H9 (cell line): Measurements from ENCODE around the gene USP36. TPM values are rescaled to one million over a fixed set of nuclear protein-coding genes. Genes with fewer than 3 reads are reported as not detected.

Experiments
- DNase-seq: peaks from one replicate; pipeline ENCODE4 v3.0.0-alpha.2; 2017
- H2AFZ ChIP-seq: one replicate; pipeline ENCODE4 v1.6.1; 2013; ENCODE audit warnings: mild to moderate bottlenecking, low read length, control low read depth, moderate library complexity
- H2AK5ac ChIP-seq: 2 replicates; pipeline ENCODE4 v1.6.1; 2013; ENCODE audit warnings: low read length, control low read depth, mixed read lengths; ENCODE audit not compliant: insufficient read length
- H2BK120ac ChIP-seq: one replicate; pipeline ENCODE4 v1.6.1; 2013; ENCODE audit warnings: low read depth, mild to moderate bottlenecking, low read length, control low read depth, inconsistent platforms; ENCODE audit not compliant: poor library complexity, severe bottlenecking
- H2BK12ac ChIP-seq: 2 replicates; pipeline ENCODE4 v1.6.1; 2013; ENCODE audit warnings: low read length, control low read depth, mixed read lengths, low read depth; ENCODE audit not compliant: insufficient read length
- H2BK15ac ChIP-seq: 2 replicates; pipeline ENCODE4 v1.6.1; 2013; ENCODE audit warnings: low read depth, low read length, control low read depth
- H2BK20ac ChIP-seq: one replicate; pipeline ENCODE4 v1.6.1; 2013; ENCODE audit warnings: low read depth, mild to moderate bottlenecking, low read length, control low read depth, inconsistent platforms; ENCODE audit not compliant: poor library complexity, severe bottlenecking
- H2BK5ac ChIP-seq: 2 replicates; pipeline ENCODE4 v1.6.1; 2013; ENCODE audit warnings: low read length, control low read depth, mixed read lengths; ENCODE audit not compliant: insufficient read length
- H3K14ac ChIP-seq: 2 replicates; pipeline ENCODE4 v1.6.1; 2013; ENCODE audit warnings: low read length, control low read depth; ENCODE audit not compliant: insufficient read depth
- H3K18ac ChIP-seq: 2 replicates; pipeline ENCODE4 v1.6.1; 2013; ENCODE audit warnings: low read depth, mild to moderate bottlenecking, mixed read lengths, low read length, control low read depth; ENCODE audit not compliant: insufficient read length
- H3K23ac ChIP-seq: 2 replicates; pipeline ENCODE4 v1.6.1; 2013; ENCODE audit warnings: low read length, control low read depth, mixed read lengths, low read depth; ENCODE audit not compliant: insufficient read length
- H3K23me2 ChIP-seq: 2 replicates; pipeline ENCODE4 v1.6.1; 2013; ENCODE audit warnings: low read depth, mild to moderate bottlenecking, mixed read lengths, low read length, control low read depth; ENCODE audit not compliant: insufficient read length, poor library complexity, severe bottlenecking
- H3K27ac ChIP-seq: 2 replicates; pipeline ENCODE4 v1.5.1; 2013; ENCODE audit warnings: low read length, control low read depth, mixed read lengths, low read depth; ENCODE audit not compliant: insufficient read length
- H3K27me3 ChIP-seq: 2 replicates; pipeline ENCODE4 v1.6.1; 2013; ENCODE audit warnings: low read length, control low read depth, inconsistent platforms; ENCODE audit not compliant: insufficient read depth
- H3K4ac ChIP-seq: 2 replicates; pipeline ENCODE4 v1.6.1; 2013; ENCODE audit warnings: low read depth, mild to moderate bottlenecking, control low read depth, inconsistent platforms, low read length, moderate library complexity
- H3K4me1 ChIP-seq: 2 replicates; pipeline ENCODE4 v1.6.1; 2013; ENCODE audit warnings: low read length, control low read depth, inconsistent platforms; ENCODE audit not compliant: insufficient read depth
- H3K4me2 ChIP-seq: 2 replicates; pipeline ENCODE4 v1.6.1; 2013; ENCODE audit warnings: low read length, control low read depth, mixed read lengths; ENCODE audit not compliant: insufficient read length, insufficient read depth
- H3K56ac ChIP-seq: 2 replicates; pipeline ENCODE4 v1.6.1; 2013; ENCODE audit warnings: low read depth, mild to moderate bottlenecking, mixed read lengths, low read length, control low read depth; ENCODE audit not compliant: insufficient read length
- H3K79me1 ChIP-seq: 2 replicates; pipeline ENCODE4 v1.6.1; 2013; ENCODE audit warnings: low read depth, mild to moderate bottlenecking, moderate library complexity, low read length, control low read depth, inconsistent platforms; ENCODE audit not compliant: insufficient read depth, poor library complexity, severe bottlenecking
- H3K79me2 ChIP-seq: 2 replicates; pipeline ENCODE4 v1.6.1; 2013; ENCODE audit warnings: low read length, control low read depth, inconsistent platforms; ENCODE audit not compliant: insufficient read depth
- H3K9ac ChIP-seq: 2 replicates; pipeline ENCODE4 v1.6.1; 2013; ENCODE audit warnings: low read length, control low read depth, mixed read lengths; ENCODE audit not compliant: insufficient read length; ENCODE audit errors: extremely low read depth
- H3K9me3 ChIP-seq: one replicate; pipeline ENCODE4 v1.6.1; 2013; ENCODE audit warnings: low read depth, low read length, inconsistent platforms; ENCODE audit not compliant: control insufficient read depth
- H3T11ph ChIP-seq: one replicate; pipeline ENCODE4 v1.6.1; 2013; ENCODE audit warnings: mild to moderate bottlenecking, low read length, control low read depth, inconsistent platforms
- H4K20me1 ChIP-seq: one replicate; pipeline ENCODE4 v1.6.1; 2013; ENCODE audit not compliant: control insufficient read depth, insufficient read length, insufficient read depth
- H4K5ac ChIP-seq: 2 replicates; pipeline ENCODE4 v1.6.1; 2013; ENCODE audit warnings: low read depth, mild to moderate bottlenecking, mixed read lengths, low read length, control low read depth; ENCODE audit not compliant: insufficient read length
- H4K8ac ChIP-seq: replicated peaks from 2 replicates; pipeline ENCODE4 v1.6.1; 2013; ENCODE audit warnings: low read length, control low read depth, mixed read lengths, low read depth; ENCODE audit not compliant: insufficient read length
- H4K91ac ChIP-seq: 2 replicates; pipeline ENCODE4 v1.6.1; 2013; ENCODE audit warnings: low read depth, mild to moderate bottlenecking, moderate library complexity, mixed read lengths, low read length, control low read depth; ENCODE audit not compliant: insufficient read length
- H3K27ac Mint-ChIP-seq, 3 experiments: 2 replicates in 2 of 3; 3 replicates in 1 of 3; pipeline ENCODE4 v1.8.0; 2020 to 2021; ENCODE audit warnings: mixed read lengths in 3 of 3, mild to moderate bottlenecking in 1 of 3, moderate library complexity in 1 of 3
- H3K27me3 Mint-ChIP-seq: 2 replicates; pipeline ENCODE4 v1.8.0; 2021; ENCODE audit warnings: low read depth, mild to moderate bottlenecking, moderate library complexity, mixed read lengths
- H3K36me3 Mint-ChIP-seq, 3 experiments: 2 replicates in 2 of 3; 3 replicates in 1 of 3; pipeline ENCODE4 v1.8.0; 2020 to 2021; ENCODE audit warnings: low read depth in 3 of 3, mixed read lengths in 3 of 3; ENCODE audit not compliant: insufficient read depth in 1 of 3
- H3K4me1 Mint-ChIP-seq, 2 experiments: 2 replicates each; pipeline ENCODE4 v1.8.0; 2020; ENCODE audit warnings: mixed read lengths in 2 of 2
- H3K4me3 Mint-ChIP-seq, 2 experiments: 2 replicates in 1 of 2; 3 replicates in 1 of 2; pipeline ENCODE4 v1.8.0; 2020 to 2021; ENCODE audit warnings: mild to moderate bottlenecking in 2 of 2, mixed read lengths in 2 of 2, moderate library complexity in 1 of 2
- H3K9me3 Mint-ChIP-seq, 2 experiments: 2 replicates in 1 of 2; 3 replicates in 1 of 2; pipeline ENCODE4 v1.8.0; 2020; ENCODE audit warnings: mild to moderate bottlenecking in 2 of 2, mixed read lengths in 2 of 2, moderate library complexity in 1 of 2
- CTCF ChIP-seq: fragments of 200-600 bp; sonication (generic); conservative IDR thresholded peaks from 3 replicates; pipeline ENCODE4 v1.8.0; 2021; ENCODE audit warnings: antibody characterized with exemption, mild to moderate bottlenecking
- WGBS: extraction: QIAGEN DNeasy Blood & Tissue Kit; methylation state at CpG from one replicate; pipeline ENCODE4 v1.1.7; 2013; ENCODE audit warnings: missing lambda C conversion rate, low lambda C conversion rate, mixed read lengths; ENCODE audit not compliant: insufficient read length; ENCODE audit errors: extremely low coverage; 5-methylcytosine and 5-hydroxymethylcytosine counted together
- total RNA-seq: library from RNA; stranded (reverse); gene quantifications from 2 replicates; pipeline ENCODE4 v1.2.1, GENCODE V29; 2021

USP36 gene
- total RNA-seq, 1 experiment from 2014 or later = 106 TPM

- Histone ChIP-seq H4K8ac (no peak overlapping the region), H3K18ac (no peak overlapping the region), H3K27ac (no peak overlapping the region), H3K4me1 (peaks cover 4% of the 10 kb centered on the region; the same call in 1 of the 2 replicates), H2BK120ac (no peak overlapping the region), H2BK12ac (no peak overlapping the region), H3T11ph (no peak overlapping the region), H4K5ac (no peak overlapping the region), H3K14ac (no peak overlapping the region), H3K23me2 (no peaks in the 10 kb centered on the region), H3K56ac (no peak overlapping the region), H4K91ac (no peak overlapping the region), H2BK15ac (no peak overlapping the region), H3K9ac (no peak overlapping the region), H2BK5ac (no peak overlapping the region), H3K4me2 (no peak overlapping the region), H3K79me1 (no peaks in the 10 kb centered on the region), H3K4ac (no peak overlapping the region), H2BK20ac (no peak overlapping the region), H2AK5ac (no peak overlapping the region), H4K20me1 (no peaks in the 10 kb centered on the region), H3K79me2 (no peaks in the 10 kb centered on the region), H2AFZ (no peak overlapping the region), H3K23ac (no peak overlapping the region), H3K27me3 (no peaks in the 10 kb centered on the region), H3K9me3 (no peaks in the 10 kb centered on the region)
- peak overlapping the region in 2 of 3 experiments; percentile 60 to 89; a peak in 2 of 7 replicates for H3K27ac Mint-ChIP-seq
- no peaks in the 10 kb centered on the region for H3K27me3 Mint-ChIP-seq
- peaks cover 21 to 24% of the 10 kb centered on the region in 2 experiments for H3K4me1 Mint-ChIP-seq
- TF ChIP-seq CTCF = no peak
- WGBS = no CpG with 5 or more reads among the region's 8 CpGs
- no peaks in the 10 kb centered on the region for H3K9me3 Mint-ChIP-seq
- DNase-seq = no peak
- H3K4me3 Mint-ChIP-seq = no peak overlapping the region
- H3K36me3 Mint-ChIP-seq = no peaks in the 10 kb centered on the region
These were observed 91.8 kb downstream of the USP36 start for GRCh38 chr17:78748730-78749317.
